HS-5 (cell line): Measurements from ENCODE around the gene PIGW.

Source experiments
- DNase-seq: peaks from one replicate; pipeline ENCODE4 v3.0.0-alpha.2; 2012; ENCODE audit warnings: low read depth

PIGW gene

GRCh38 chr17:36546418-36547093 is 11.8 kb downstream of the PIGW start:
- DNase-seq, result no peak

- DNase-seq, result no peak
Observed at GRCh38 chr17:36547776-36548175, 13.0 kb downstream of the PIGW start.

GRCh38 chr17:36550491-36551417 is 16.0 kb downstream of the PIGW start:
- DNase-seq, result no peak

- no peak for DNase-seq
Observed at GRCh38 chr17:36553459-36553858, 18.7 kb downstream of the PIGW start.

- no peak for DNase-seq
Observed at GRCh38 chr17:36566081-36566480, 31.3 kb downstream of the PIGW start.

- no peak for DNase-seq
Observed at GRCh38 chr17:36575028-36575427, 40.2 kb downstream of the PIGW start.

GRCh38 chr17:36576793-36577192 is 42.0 kb downstream of the PIGW start:
- DNase-seq, result no peak

GRCh38 chr17:36578671-36579070 is 43.9 kb downstream of the PIGW start:
- no peak for DNase-seq

- no peak for DNase-seq
Observed at GRCh38 chr17:36583787-36584186, 49.0 kb downstream of the PIGW start.

- DNase-seq, result no peak
Observed at GRCh38 chr17:36586138-36586537, 51.4 kb downstream of the PIGW start.
